OCI-LY7 (cell line): ENCODE data around the gene TMEM30B. TPM values are rescaled to one million over a fixed set of nuclear protein-coding genes. Genes with fewer than 3 reads are reported as not detected.
A peak's percentile ranks its signal among the peaks of the same experiment; 100 is the strongest.
"Not testable (repeated sequence)": the region's sequence is repeated elsewhere in the genome, so short reads cannot be mapped to it uniquely, and the experiment has no call there.

Experiments used
- BruUV-seq: library from RNA; stranded (reverse); fragments of 400-500 nt; replicated peaks from 2 replicates; lab custom pipeline; 2021; lab: Mats Ljungman, UMichigan
- CTCF ChIA-PET: fragments of 300-600 bp; sonication (Branson Sonifier 250); formaldehyde crosslinking; loops from one replicate; lab custom pipeline; 2022; ENCODE audit warnings: antibody characterized with exemption; ENCODE audit not compliant: unreplicated experiment; lab: Charles Lee
- POLR2A ChIA-PET: fragments of 300-600 bp; sonication (Branson Sonifier 250); formaldehyde crosslinking; loops from one replicate; lab custom pipeline; 2022; ENCODE audit warnings: antibody characterized with exemption; lab: Charles Lee
- DNase-seq: peaks from one replicate; pipeline ENCODE4 v3.0.0-alpha.2; 2015; ENCODE audit warnings: low spot score
- H2AFZ ChIP-seq: fragments of 200-600 bp; sonication (generic), shearing (Covaris generic); 2 replicates; pipeline ENCODE4 v1.6.1; 2014; ENCODE audit warnings: mild to moderate bottlenecking, antibody characterized with exemption, low read length, moderate library complexity
- H3K27ac ChIP-seq: fragments of 200-600 bp; sonication (generic); 2 replicates; pipeline ENCODE4 v1.5.1; 2014; ENCODE audit warnings: mixed run types, low read depth, mild to moderate bottlenecking, moderate library complexity, low read length, inconsistent platforms; ENCODE audit not compliant: poor library complexity, severe bottlenecking
- H3K36me3 ChIP-seq: fragments of 200-600 bp; sonication (generic); 2 replicates; pipeline ENCODE4 v1.6.1; 2014; ENCODE audit warnings: mild to moderate bottlenecking, antibody characterized with exemption, low read length, moderate library complexity, mixed read lengths; ENCODE audit not compliant: insufficient read depth
- H3K4me1 ChIP-seq: fragments of 200-600 bp; sonication (generic); 2 replicates; pipeline ENCODE4 v1.5.1; 2014; ENCODE audit warnings: mild to moderate bottlenecking, low read length; ENCODE audit not compliant: insufficient read depth, poor library complexity, severe bottlenecking
- H3K4me2 ChIP-seq: fragments of 200-600 bp; sonication (generic); 2 replicates; pipeline ENCODE4 v1.6.1; 2014; ENCODE audit warnings: mild to moderate bottlenecking, low read length
- H3K4me3 ChIP-seq: fragments of 200-600 bp; sonication (generic); 2 replicates; pipeline ENCODE4 v1.5.1; 2014; ENCODE audit warnings: mild to moderate bottlenecking, low read depth, low read length; ENCODE audit not compliant: poor library complexity, severe bottlenecking
- H3K79me2 ChIP-seq: fragments of 200-600 bp; sonication (generic); 2 replicates; pipeline ENCODE4 v1.6.1; 2016; ENCODE audit warnings: low read depth, mild to moderate bottlenecking, low read length, moderate library complexity, mixed read lengths; ENCODE audit not compliant: insufficient read depth
- H3K9me2 ChIP-seq: fragments of 200-600 bp; sonication (generic); 2 replicates; pipeline ENCODE4 v1.6.1; 2016; ENCODE audit warnings: mild to moderate bottlenecking, low read length, mixed read lengths; ENCODE audit not compliant: insufficient read depth
- H3K9me3 ChIP-seq: fragments of 200-600 bp; sonication (generic); 2 replicates; pipeline ENCODE4 v1.6.1; 2014; ENCODE audit warnings: mild to moderate bottlenecking, mixed run types, low read length, mixed read lengths
- H4K20me1 ChIP-seq: fragments of 200-600 bp; sonication (generic); 2 replicates; pipeline ENCODE4 v1.6.1; 2014; ENCODE audit warnings: mild to moderate bottlenecking, antibody characterized with exemption, low read length, moderate library complexity, mixed read lengths; ENCODE audit not compliant: insufficient read depth
- EZH2phosphoT487 ChIP-seq: fragments of 200-600 bp; sonication (generic); IDR thresholded peaks from 2 replicates; pipeline ENCODE4 v1.6.1; 2018; ENCODE audit warnings: low read depth, borderline replicate concordance, mild to moderate bottlenecking, mixed run types, antibody characterized with exemption, low read length, moderate library complexity, mixed read lengths
- intact Hi-C: fragments of 100-400 bp; cut with micrococcal nuclease; formaldehyde crosslinking; loops from one replicate; pipeline ENCODE4 v1.10.0; 2022; ENCODE audit not compliant: unreplicated experiment
- total RNA-seq, 2 experiments: library from RNA; depleted of rRNA in 1 of 2; stranded (reverse); fragments of >200 nt in 1 of 2; shearing (Covaris generic) in 1 of 2; gene quantifications; 2 replicates each; pipeline ENCODE4 v1.2.3, GENCODE V29; 2014 to 2022
- TF ChIP-seq, protein P1 (sequence below): fragments of 200-600 bp; sonication (generic); conservative IDR thresholded peaks from 2 replicates; pipeline ENCODE4 v1.5.1; 2014; ENCODE audit warnings: mild to moderate bottlenecking, antibody characterized with exemption, low read length, moderate library complexity, mixed read lengths

TMEM30B gene
- total RNA-seq, 2 experiments from 2014 or later = not detected

DNA sequence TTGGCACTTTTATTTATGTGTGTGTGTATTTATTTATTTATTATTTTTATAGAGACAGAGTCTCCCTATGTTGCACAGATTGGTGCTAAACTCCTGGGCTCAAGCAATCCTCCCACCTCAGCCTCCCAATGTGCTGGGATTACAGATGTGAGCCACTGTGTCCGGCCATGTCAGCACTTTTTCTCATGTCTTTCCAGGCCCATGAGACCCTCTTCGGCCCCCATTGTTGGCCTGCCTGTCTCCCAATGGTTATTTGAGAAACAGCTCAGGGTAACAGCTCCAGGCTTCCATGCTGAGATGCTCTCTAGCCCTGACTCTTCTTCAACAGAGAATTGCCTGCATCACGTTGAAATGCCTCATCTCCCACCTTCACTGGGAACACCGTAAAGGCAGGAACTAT is 34.4 kb downstream of the TMEM30B start:
- CTCF ChIA-PET = no interaction called here
- no peak overlapping the region for H2AFZ ChIP-seq
- intact Hi-C loops = no loop called here
- POLR2A ChIA-PET = interaction anchor here (0.6 kb wide), 1 partner anchor 641 kb away, joined by 3 read pairs; no protein-coding TSS in a partner anchor
- DNase-seq = no peak
- H3K9me3 ChIP-seq = peaks cover 6% of the 10 kb centered on the region; the same call in 1 of the 2 replicates
- no peak overlapping the region for H3K4me3 ChIP-seq
- no peaks in the 10 kb centered on the region for H3K9me2 ChIP-seq
- no peaks in the 10 kb centered on the region for H3K4me1 ChIP-seq
- no TSS peak for BruUV-seq
- H3K4me2 ChIP-seq = no peak overlapping the region
- H3K27ac ChIP-seq = no peak overlapping the region
- no peaks in the 10 kb centered on the region for H3K79me2 ChIP-seq
- no peaks in the 10 kb centered on the region for H4K20me1 ChIP-seq
- TF ChIP-seq EZH2phosphoT487 = no peak
- TF ChIP-seq, protein P1, sequence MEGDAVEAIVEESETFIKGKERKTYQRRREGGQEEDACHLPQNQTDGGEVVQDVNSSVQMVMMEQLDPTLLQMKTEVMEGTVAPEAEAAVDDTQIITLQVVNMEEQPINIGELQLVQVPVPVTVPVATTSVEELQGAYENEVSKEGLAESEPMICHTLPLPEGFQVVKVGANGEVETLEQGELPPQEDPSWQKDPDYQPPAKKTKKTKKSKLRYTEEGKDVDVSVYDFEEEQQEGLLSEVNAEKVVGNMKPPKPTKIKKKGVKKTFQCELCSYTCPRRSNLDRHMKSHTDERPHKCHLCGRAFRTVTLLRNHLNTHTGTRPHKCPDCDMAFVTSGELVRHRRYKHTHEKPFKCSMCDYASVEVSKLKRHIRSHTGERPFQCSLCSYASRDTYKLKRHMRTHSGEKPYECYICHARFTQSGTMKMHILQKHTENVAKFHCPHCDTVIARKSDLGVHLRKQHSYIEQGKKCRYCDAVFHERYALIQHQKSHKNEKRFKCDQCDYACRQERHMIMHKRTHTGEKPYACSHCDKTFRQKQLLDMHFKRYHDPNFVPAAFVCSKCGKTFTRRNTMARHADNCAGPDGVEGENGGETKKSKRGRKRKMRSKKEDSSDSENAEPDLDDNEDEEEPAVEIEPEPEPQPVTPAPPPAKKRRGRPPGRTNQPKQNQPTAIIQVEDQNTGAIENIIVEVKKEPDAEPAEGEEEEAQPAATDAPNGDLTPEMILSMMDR = no peak
- H3K36me3 ChIP-seq = no peaks in the 10 kb centered on the region

DNA sequence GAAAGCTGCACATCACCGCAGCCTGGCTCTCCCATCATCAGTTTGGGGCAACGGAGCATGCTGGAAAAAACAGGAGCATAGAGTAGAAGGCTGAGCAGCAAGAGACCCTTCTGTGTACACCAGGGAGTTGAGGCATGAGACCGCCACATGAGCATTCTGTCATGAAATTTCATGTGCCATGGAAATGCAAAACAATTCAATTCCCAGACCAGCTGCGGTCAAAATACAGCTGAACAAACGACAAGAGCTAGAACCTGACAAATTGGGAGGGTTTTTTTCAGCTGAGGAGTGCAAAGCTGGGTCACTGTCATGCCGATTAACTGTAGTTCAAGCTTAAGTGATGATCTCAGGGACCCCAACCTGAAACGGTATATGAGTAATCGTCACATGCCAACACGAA is 37.1 kb downstream of the TMEM30B start:
- POLR2A ChIA-PET = interaction anchor here (0.7 to 1.2 kb wide), 3 partner anchors 47 to 674 kb away, joined by 3 to 6 read pairs (median 3); no protein-coding TSS in a partner anchor
- no peak overlapping the region for H3K4me3 ChIP-seq
- TF ChIP-seq EZH2phosphoT487 = no peak
- TF ChIP-seq, protein P1 = no peak
- no TSS peak for BruUV-seq
- no peaks in the 10 kb centered on the region for H3K36me3 ChIP-seq
- peaks cover 29% of the 10 kb centered on the region for H3K9me3 ChIP-seq
- no peaks in the 10 kb centered on the region for H3K79me2 ChIP-seq
- no peak overlapping the region for H3K27ac ChIP-seq
- H2AFZ ChIP-seq = no peak overlapping the region
- no peaks in the 10 kb centered on the region for H4K20me1 ChIP-seq
- DNase-seq = no peak
- intact Hi-C loops = no loop called here
- CTCF ChIA-PET = no interaction called here
- no peak overlapping the region for H3K4me2 ChIP-seq
- H3K9me2 ChIP-seq = no peaks in the 10 kb centered on the region
- no peaks in the 10 kb centered on the region for H3K4me1 ChIP-seq

DNA sequence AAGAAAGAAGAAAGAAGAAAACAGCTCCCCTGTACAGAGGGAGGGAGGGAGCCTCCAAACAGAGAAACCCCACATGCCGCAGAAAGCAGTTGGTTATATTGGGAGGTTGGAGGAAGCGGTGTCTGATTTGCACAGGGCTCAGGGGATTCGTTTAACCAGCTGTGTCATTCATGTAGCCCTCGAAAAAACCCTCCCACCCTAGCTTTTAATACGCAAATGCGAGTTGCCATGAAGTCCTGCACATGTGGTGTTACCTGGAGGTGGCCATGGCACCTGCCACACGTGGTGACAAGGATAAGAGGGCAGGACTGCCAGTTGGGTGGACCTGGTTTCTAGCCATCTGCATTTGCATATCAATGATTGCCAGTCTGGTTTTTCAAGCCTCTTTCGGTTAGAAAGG is 40.9 kb downstream of the TMEM30B start:
- Histone ChIP-seq H3K4me1 (no peaks in the 10 kb centered on the region), H4K20me1 (no peaks in the 10 kb centered on the region), H3K4me2 (no peak overlapping the region), H3K9me2 (no peaks in the 10 kb centered on the region), H3K27ac (no peak overlapping the region), H3K36me3 (no peaks in the 10 kb centered on the region), H3K9me3 (peaks cover 29% of the 10 kb centered on the region), H3K4me3 (no peak overlapping the region), H2AFZ (no peak overlapping the region; the same call in 1 of the 2 replicates), H3K79me2 (no peaks in the 10 kb centered on the region)
- BruUV-seq = no TSS peak
- ChIA-PET POLR2A (no interaction called here), CTCF (no interaction called here)
- intact Hi-C loops = no loop called here
- TF ChIP-seq, protein P1 = no peak
- no peak for TF ChIP-seq EZH2phosphoT487
- DNase-seq = no peak

DNA sequence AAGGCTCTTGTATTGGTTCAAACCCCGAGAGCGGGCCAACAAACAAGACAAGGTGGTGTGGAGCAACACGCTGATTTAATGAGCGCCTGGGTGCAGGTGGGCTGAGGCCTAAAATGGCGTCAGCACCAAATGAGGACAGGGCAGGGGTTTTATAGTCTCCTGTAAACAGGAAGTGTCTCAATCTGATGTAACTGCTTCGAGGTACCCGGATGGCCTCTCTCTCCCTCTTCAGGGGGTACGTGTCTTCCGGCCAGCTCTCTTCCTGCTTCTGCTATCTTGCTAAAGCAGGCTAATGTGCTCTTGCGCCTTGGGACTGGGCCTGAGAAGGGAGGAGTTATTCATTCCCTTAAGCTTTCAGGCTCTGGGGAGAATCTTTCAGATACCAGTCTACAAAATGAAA is 41.9 kb downstream of the TMEM30B start:
- POLR2A ChIA-PET = interaction anchor here (0.6 to 0.9 kb wide), 3 partner anchors 17 to 67 kb away, joined by 3 read pairs; no protein-coding TSS in a partner anchor
- H3K4me1 ChIP-seq, H4K20me1 ChIP-seq, H3K79me2 ChIP-seq, BruUV-seq, H3K4me3 ChIP-seq, DNase-seq, H3K9me2 ChIP-seq, H3K36me3 ChIP-seq, H3K27ac ChIP-seq, H3K4me2 ChIP-seq, intact Hi-C loops: not testable (repeated sequence)
- peaks cover 29% of the 10 kb centered on the region for H3K9me3 ChIP-seq
- CTCF ChIA-PET = interaction anchor here (0.5 kb wide), 1 partner anchor 40 kb away, joined by 4 read pairs; no protein-coding TSS in a partner anchor
- H2AFZ ChIP-seq = peak overlapping the region; percentile 39; the same call in 1 of the 2 replicates
